Astrocyte (in vitro differentiated cells and primary cell): ENCODE results near the gene P4HB. TPM values are rescaled to one million over a fixed set of nuclear protein-coding genes. Genes with fewer than 3 reads are reported as not detected.

ENCODE experiments used
- DNase-seq: peaks from one replicate; pipeline ENCODE4 v3.0.0-alpha.2; 2010; ENCODE audit warnings: low read depth
- FAIRE-seq: peaks from 2 replicates; lab custom pipeline; 2011; peaks lifted over from hg19 to GRCh38; lab: Jason Lieb, UNC
- H2AFZ ChIP-seq: 2 replicates; pipeline ENCODE4 v1.6.0; 2012; ENCODE audit warnings: low read depth, low read length, inconsistent platforms
- H3K27ac ChIP-seq: 2 replicates; pipeline ENCODE4 v1.5.1; 2011; ENCODE audit warnings: low read depth, low read length, inconsistent platforms
- H3K27me3 ChIP-seq: 2 replicates; pipeline ENCODE4 v1.6.0; 2011; ENCODE audit warnings: low read length, inconsistent platforms; ENCODE audit not compliant: insufficient read depth
- H3K36me3 ChIP-seq: 2 replicates; pipeline ENCODE4 v1.5.1; 2011; ENCODE audit warnings: low read length, inconsistent platforms; ENCODE audit not compliant: insufficient read depth
- H3K4me1 ChIP-seq: 2 replicates; pipeline ENCODE4 v1.5.1; 2011; ENCODE audit warnings: low read length, inconsistent platforms; ENCODE audit not compliant: insufficient read depth
- H3K4me2 ChIP-seq: 2 replicates; pipeline ENCODE4 v1.6.0; 2012; ENCODE audit warnings: low read length, inconsistent platforms
- H3K4me3 ChIP-seq: 2 replicates; pipeline ENCODE4 v1.5.1; 2011; ENCODE audit warnings: low read depth, mild to moderate bottlenecking, low read length, inconsistent platforms; ENCODE audit not compliant: insufficient read depth
- H3K79me2 ChIP-seq: 2 replicates; pipeline ENCODE4 v1.6.0; 2012; ENCODE audit warnings: mild to moderate bottlenecking, low read length, inconsistent platforms; ENCODE audit not compliant: insufficient read depth
- H3K9ac ChIP-seq: 2 replicates; pipeline ENCODE4 v1.6.0; 2012; ENCODE audit warnings: mild to moderate bottlenecking, low read length, inconsistent platforms
- H3K9me3 ChIP-seq: 2 replicates; pipeline ENCODE4 v1.5.1; 2012; ENCODE audit warnings: low read depth, mild to moderate bottlenecking, low read length, inconsistent platforms; ENCODE audit not compliant: insufficient read depth
- H4K20me1 ChIP-seq: 2 replicates; pipeline ENCODE4 v1.6.0; 2012; ENCODE audit warnings: low read length, inconsistent platforms; ENCODE audit not compliant: insufficient read depth
- H3K27ac Mint-ChIP-seq: one replicate; pipeline ENCODE4 v1.8.0; 2021; ENCODE audit warnings: mild to moderate bottlenecking, mixed read lengths; ENCODE audit not compliant: unreplicated experiment
- H3K27me3 Mint-ChIP-seq: one replicate; pipeline ENCODE4 v1.8.0; 2021; ENCODE audit warnings: low read depth, mixed read lengths; ENCODE audit not compliant: unreplicated experiment
- H3K36me3 Mint-ChIP-seq: one replicate; pipeline ENCODE4 v1.8.0; 2021; ENCODE audit warnings: low read depth, mixed read lengths; ENCODE audit not compliant: unreplicated experiment
- H3K4me1 Mint-ChIP-seq: one replicate; pipeline ENCODE4 v1.8.0; 2021; ENCODE audit warnings: low read depth, mixed read lengths; ENCODE audit not compliant: unreplicated experiment
- H3K4me3 Mint-ChIP-seq: one replicate; pipeline ENCODE4 v1.8.0; 2021; ENCODE audit warnings: mild to moderate bottlenecking, moderate library complexity, mixed read lengths; ENCODE audit not compliant: unreplicated experiment
- H3K9me3 Mint-ChIP-seq: one replicate; pipeline ENCODE4 v1.8.0; 2021; ENCODE audit warnings: mild to moderate bottlenecking, mixed read lengths; ENCODE audit not compliant: unreplicated experiment
- EZH2 ChIP-seq: IDR thresholded peaks from 2 replicates; pipeline ENCODE4 v1.6.1; 2012; ENCODE audit warnings: mild to moderate bottlenecking, low read length, inconsistent platforms; ENCODE audit not compliant: insufficient read depth
- total RNA-seq: library from RNA; stranded (reverse); gene quantifications from 2 replicates; pipeline ENCODE4 v1.2.1, GENCODE V29; 2021
- TF ChIP-seq, protein P1 (sequence below): IDR thresholded peaks from 2 replicates; pipeline ENCODE4 v1.5.1; 2011; ENCODE audit warnings: low read depth, mild to moderate bottlenecking, inconsistent platforms, low read length, moderate library complexity; ENCODE audit not compliant: insufficient read depth

Gene P4HB
- total RNA-seq, 1 donor from 2014 or later: 1,268 TPM

DNA sequence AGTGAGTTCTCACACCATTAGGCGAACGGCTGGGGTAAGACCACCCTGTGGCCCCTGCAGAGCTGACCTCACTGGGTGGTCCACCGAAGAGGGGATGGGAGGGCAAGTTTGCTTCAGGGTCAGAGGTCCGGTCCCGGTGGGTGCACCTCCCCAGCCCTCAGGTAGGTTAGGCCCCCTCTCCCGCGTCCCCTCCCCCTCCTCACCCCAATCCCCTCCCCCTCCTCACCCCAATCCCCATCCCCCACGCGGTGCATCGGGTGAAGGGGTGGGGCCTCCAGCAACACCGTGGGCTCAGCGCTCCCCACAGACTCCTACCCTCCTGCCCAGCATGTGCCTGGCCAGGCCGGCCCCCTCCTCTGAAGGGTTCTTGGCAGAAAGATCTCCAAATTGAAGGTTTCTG, 40.6 kb downstream of the P4HB start:
- no peak overlapping the region for H3K27ac Mint-ChIP-seq
- H3K4me3 Mint-ChIP-seq: no peak overlapping the region
- Histone ChIP-seq H3K36me3 (no peaks in the 10 kb centered on the region), H3K27ac (no peak overlapping the region), H3K4me2 (no peak overlapping the region), H3K9ac (no peak overlapping the region), H3K4me3 (no peak overlapping the region), H4K20me1 (peaks cover 10% of the 10 kb centered on the region), H2AFZ (no peak overlapping the region), H3K9me3 (no peaks in the 10 kb centered on the region), H3K79me2 (peaks cover 3% of the 10 kb centered on the region), H3K4me1 (no peaks in the 10 kb centered on the region), H3K27me3 (peaks cover 4% of the 10 kb centered on the region)
- no peaks in the 10 kb centered on the region for H3K36me3 Mint-ChIP-seq
- peaks cover 4% of the 10 kb centered on the region for H3K4me1 Mint-ChIP-seq
- no peaks in the 10 kb centered on the region for H3K9me3 Mint-ChIP-seq
- FAIRE-seq (no peak), DNase-seq (no peak)
- H3K27me3 Mint-ChIP-seq: peaks cover 15% of the 10 kb centered on the region
- no peak for TF ChIP-seq EZH2
- TF ChIP-seq, protein P1, sequence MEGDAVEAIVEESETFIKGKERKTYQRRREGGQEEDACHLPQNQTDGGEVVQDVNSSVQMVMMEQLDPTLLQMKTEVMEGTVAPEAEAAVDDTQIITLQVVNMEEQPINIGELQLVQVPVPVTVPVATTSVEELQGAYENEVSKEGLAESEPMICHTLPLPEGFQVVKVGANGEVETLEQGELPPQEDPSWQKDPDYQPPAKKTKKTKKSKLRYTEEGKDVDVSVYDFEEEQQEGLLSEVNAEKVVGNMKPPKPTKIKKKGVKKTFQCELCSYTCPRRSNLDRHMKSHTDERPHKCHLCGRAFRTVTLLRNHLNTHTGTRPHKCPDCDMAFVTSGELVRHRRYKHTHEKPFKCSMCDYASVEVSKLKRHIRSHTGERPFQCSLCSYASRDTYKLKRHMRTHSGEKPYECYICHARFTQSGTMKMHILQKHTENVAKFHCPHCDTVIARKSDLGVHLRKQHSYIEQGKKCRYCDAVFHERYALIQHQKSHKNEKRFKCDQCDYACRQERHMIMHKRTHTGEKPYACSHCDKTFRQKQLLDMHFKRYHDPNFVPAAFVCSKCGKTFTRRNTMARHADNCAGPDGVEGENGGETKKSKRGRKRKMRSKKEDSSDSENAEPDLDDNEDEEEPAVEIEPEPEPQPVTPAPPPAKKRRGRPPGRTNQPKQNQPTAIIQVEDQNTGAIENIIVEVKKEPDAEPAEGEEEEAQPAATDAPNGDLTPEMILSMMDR: no peak

DNA sequence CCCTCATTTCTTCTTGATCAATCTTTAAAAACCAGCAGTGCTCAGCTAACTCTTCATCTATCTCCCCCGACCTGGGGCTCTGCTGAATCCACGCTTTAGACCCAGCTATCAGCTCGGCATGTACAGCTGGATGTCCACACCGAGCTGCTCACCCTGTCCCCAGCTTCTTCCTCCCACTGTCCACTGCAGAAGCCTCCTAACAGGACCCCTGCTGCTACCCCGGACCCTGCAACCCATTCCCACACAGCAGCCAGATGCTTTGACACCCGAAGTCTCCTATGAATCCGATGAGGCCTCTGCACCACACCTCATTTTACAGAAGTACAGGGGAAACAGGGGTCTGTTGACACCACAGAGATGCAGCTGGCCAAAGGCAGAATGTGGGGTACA, 42.6 kb downstream of the P4HB start:
- DNase-seq: no peak
- Histone ChIP-seq H3K4me2 (no peak overlapping the region), H3K9me3 (no peaks in the 10 kb centered on the region), H3K9ac (no peak overlapping the region), H3K4me1 (no peaks in the 10 kb centered on the region), H3K36me3 (no peaks in the 10 kb centered on the region), H2AFZ (no peak overlapping the region), H3K27ac (no peak overlapping the region), H3K4me3 (no peak overlapping the region), H3K27me3 (peaks cover 4% of the 10 kb centered on the region), H4K20me1 (peaks cover 6% of the 10 kb centered on the region), H3K79me2 (no peaks in the 10 kb centered on the region)
- H3K27ac Mint-ChIP-seq: no peak overlapping the region
- peaks cover 15% of the 10 kb centered on the region for H3K27me3 Mint-ChIP-seq
- no peaks in the 10 kb centered on the region for H3K9me3 Mint-ChIP-seq
- FAIRE-seq: no peak
- no peak for TF ChIP-seq EZH2
- TF ChIP-seq, protein P1: no peak
- peaks cover 4% of the 10 kb centered on the region for H3K4me1 Mint-ChIP-seq
- H3K4me3 Mint-ChIP-seq: no peak overlapping the region
- no peaks in the 10 kb centered on the region for H3K36me3 Mint-ChIP-seq

DNA sequence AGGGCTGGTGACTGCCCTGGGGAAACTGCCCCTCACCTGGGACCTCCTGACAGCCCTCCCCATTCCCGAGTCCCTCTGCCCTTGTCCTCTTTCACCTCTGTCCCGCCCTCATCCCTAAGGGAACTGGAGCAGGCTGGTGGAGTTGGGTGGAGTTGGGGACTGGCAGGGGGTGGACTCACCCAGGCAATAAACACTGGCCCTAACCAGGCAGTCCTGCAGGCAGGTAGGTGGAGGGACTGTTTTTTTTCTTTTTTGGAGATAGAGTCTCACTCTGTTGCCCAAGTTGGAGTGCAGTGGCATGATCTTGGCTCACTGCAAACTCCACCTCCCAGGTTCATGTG, 44.7 kb downstream of the P4HB start:
- peaks cover 4% of the 10 kb centered on the region for H3K4me1 Mint-ChIP-seq
- no peak overlapping the region for H2AFZ ChIP-seq
- DNase-seq: no peak
- H3K36me3 Mint-ChIP-seq: no peaks in the 10 kb centered on the region
- H3K36me3 ChIP-seq: no peaks in the 10 kb centered on the region
- peaks cover 15% of the 10 kb centered on the region for H3K27me3 Mint-ChIP-seq
- no peak for FAIRE-seq
- H3K27ac ChIP-seq: no peak overlapping the region
- H3K9me3 ChIP-seq: no peaks in the 10 kb centered on the region
- no peak overlapping the region for H3K9ac ChIP-seq
- peaks cover 4% of the 10 kb centered on the region for H3K27me3 ChIP-seq
- H3K4me2 ChIP-seq: no peak overlapping the region
- no peaks in the 10 kb centered on the region for H3K4me1 ChIP-seq
- H4K20me1 ChIP-seq: no peaks in the 10 kb centered on the region
- TF ChIP-seq, protein P1: no peak
- TF ChIP-seq EZH2: no peak
- no peak overlapping the region for H3K27ac Mint-ChIP-seq
- H3K4me3 Mint-ChIP-seq: no peak overlapping the region
- H3K79me2 ChIP-seq: no peaks in the 10 kb centered on the region
- H3K9me3 Mint-ChIP-seq: no peaks in the 10 kb centered on the region
- no peak overlapping the region for H3K4me3 ChIP-seq
